GM04504 (cell line): ENCODE results near the gene C5AR1.
A peak's percentile ranks its signal among the peaks of the same experiment; 100 is the strongest.
"Not testable (repeated sequence)": the region's sequence is repeated elsewhere in the genome, so short reads cannot be mapped to it uniquely, and the experiment has no call there.

Experiments
- DNase-seq: peaks from one replicate; pipeline ENCODE4 v3.0.0-alpha.2; 2012; ENCODE audit warnings: low read depth

Gene C5AR1

DNA sequence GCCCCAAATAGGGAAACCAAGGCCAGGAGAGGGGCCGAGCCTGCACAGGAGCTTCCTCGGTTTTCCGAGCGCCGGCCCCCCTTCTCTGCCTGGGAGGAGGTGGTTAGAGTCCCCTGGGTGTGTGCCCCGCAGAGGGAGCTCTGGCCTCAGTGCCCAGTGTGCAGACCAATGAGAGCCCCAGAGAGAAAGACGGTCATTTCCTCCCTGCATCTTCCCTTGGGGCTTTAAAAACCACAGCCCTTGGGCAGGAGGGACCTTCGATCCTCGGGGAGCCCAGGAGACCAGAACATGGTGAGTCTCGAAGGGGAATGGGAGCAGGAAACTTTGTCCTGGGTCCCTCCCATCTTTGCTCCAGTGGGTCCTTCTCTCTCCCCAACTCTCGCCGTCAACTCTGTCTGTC, at the start of gene C5AR1:
TSS of gene C5AR1 (plus strand) at position 254 of the 400 bp plus-strand sequence. CDS start at position 289, 35 bp downstream.
- DNase-seq: no peak

DNA sequence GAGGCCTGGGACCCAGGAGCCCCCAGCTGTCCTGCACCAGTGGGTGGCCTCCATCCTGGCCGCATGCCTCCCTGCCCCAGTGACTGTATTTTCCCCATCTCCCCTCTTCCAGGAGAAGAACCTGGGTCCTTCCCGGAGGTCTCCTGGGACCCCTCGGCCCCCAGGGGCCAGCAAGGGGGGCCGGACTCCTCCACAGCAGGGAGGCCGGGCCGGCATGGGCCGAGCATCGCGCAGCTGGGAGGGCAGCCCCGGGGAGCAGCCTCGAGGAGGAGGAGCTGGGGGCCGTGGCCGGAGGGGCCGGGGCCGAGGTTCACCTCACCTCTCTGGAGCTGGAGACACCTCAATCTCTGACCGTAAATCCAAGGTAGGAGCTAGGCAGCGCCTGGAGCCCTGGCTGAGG, 49.2 kb upstream of the C5AR1 start:
- no peak for DNase-seq

DNA sequence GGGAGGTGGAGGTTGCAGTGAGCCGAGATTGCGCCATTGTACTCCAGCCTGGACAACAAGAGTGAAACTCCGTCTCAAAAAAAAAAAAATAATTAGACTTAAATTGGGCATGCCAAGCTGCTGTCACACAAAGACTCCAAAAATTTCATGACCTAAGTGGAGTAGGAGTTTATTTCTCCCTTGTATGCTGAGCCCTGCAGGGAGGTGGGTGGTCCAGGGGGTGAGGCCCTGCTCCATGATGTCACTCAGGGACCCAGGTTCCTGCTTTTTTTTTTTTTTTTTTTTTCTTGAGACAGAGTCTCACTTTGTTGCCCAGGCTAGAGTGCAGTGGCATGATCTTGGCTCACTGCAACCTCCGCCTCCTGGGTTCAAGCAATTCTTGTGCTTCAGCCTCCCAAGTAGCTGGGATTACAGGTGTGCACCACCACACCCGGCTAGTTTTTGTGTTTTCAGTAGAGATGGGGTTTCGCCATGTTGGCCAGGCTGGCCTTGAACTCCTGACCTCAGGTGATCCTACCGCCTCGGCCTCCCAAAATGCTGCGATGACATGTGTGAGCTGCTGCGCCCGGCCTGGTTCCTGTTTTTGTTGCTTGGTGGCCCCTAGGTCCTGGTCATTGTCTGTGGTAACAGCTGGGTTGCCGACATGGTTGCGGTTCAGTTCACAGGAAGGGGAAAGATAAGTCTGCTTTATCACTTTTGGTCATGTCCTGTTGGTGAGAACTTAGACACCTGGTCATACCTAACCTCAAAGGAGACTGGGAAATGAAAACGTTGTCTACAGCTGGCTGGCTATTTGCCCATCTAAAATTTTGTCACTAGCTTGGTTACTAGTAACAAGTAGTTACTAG, 47.5 kb upstream of the C5AR1 start:
- not testable (repeated sequence) for DNase-seq

DNA sequence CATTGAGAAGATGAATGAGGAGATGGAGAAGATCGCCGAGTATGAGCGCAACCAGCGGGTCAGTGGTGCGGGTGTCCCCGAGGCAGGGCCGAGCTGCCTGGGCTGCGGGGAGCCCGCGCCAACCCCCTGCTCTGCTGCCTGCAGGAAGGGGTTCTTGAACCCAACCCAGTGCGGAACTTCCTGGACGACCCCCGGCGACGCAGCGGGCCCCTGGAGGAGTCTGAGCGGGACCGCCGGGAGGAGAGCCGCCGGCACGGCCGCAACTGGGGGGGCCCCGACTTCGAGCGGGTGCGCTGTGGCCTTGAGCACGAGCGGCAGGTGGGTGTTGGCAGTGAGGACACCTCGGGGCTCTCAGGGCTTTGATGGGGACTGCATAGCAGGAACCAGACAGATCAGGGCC, 45.0 kb upstream of the C5AR1 start:
- no peak for DNase-seq

DNA sequence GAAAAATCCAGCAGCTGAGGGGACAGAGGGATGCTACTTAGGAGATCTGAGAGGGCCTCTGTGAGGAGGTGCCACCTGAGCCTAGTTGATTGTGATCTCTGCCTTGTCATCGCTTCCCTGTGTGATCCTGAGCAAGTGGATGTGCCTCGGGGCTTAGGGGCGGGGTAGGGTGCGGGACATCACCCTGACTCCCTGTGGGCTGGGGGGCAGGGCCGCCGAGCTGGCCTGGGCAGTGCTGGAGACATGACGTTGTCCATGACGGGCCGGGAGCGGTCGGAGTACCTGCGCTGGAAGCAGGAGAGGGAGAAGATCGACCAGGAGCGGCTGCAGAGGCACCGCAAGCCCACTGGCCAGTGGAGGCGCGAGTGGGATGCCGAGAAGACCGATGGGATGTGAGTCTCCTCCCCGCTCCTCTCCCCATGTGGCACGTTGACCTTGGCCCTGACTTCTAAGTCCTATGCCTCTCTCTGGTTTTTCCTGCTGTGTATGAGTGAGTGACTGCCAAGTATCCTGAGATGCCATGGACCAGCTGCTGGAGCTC, 43.2 kb upstream of the C5AR1 start:
- no peak for DNase-seq

DNA sequence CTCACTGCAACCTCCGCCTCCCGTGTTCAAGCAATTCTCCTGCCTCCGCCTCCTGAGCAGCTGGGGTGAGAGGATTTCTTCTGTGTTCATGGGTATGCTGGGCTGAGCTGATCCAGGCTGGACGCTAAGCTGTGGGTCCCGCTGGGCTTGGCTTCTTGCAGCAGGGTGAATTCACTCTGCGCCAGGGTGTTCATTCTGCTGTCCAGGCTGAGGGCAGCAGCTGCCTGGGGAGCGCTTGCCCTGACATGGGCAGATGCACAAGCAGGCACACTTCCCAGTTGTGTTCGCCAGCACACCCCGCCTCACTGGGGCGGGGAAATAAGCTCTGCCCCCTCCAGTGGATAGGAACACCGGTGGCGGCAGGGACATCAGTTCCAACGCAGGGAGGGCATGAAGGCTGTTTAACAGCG, 42.3 kb upstream of the C5AR1 start:
- DNase-seq: no peak

DNA sequence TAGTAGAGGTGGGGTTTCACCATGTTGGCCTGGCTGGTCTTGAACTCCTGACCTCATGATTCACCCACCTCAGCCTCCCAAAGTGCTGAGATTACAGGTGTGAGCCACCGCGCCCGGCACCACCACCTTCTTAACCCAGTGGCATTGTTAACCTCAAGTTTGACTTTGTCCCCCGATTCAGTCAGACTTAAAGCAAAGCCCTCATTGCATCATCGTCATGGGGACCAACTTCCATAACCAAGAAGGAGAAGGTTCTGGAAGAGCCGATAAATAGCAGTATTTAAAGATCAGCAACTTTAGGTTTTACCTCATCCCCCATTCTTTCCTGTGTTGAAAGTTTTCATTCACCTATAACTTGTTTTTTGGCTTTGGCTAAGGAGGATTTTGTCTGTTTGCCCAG, 41.6 kb upstream of the C5AR1 start:
- DNase-seq: no peak

DNA sequence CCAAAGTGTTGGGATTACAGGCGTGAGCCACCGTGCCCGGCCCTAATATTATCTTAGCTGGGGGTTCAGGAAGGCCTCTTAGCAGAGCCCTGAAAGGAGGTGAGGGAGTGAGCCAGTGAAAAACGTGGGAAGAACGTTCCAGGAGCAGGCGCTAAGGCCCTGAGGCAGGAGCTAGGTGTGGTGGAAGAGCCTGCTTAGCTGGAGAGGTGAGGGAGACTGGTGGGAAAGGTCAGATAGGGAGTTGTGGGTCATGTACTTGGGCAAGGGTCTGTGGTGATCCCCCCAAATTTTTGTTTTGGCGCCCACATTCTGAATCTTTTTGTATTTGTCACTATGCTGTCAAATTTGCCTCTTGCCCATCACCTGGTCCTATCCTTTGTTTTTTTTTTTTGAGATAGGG, 40.1 kb upstream of the C5AR1 start:
- no peak for DNase-seq

DNA sequence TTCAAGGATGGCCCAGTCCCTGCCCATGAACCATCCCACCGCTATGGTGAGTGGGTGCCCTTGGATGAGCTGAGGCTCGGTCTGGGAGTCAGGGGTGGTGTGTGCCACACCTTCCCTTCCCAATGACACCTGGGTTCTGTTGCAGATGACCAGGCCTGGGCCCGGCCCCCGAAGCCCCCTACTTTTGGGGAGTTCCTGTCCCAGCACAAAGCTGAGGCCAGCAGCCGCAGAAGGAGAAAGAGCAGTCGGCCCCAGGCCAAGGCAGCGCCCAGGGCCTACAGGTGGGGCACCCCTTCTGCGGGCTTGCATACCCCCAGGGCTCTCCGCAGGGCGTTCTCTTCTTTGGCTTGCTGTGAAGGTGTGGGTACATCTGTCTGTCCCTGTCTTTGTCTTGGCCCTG, 39.3 kb upstream of the C5AR1 start:
- no peak for DNase-seq

DNA sequence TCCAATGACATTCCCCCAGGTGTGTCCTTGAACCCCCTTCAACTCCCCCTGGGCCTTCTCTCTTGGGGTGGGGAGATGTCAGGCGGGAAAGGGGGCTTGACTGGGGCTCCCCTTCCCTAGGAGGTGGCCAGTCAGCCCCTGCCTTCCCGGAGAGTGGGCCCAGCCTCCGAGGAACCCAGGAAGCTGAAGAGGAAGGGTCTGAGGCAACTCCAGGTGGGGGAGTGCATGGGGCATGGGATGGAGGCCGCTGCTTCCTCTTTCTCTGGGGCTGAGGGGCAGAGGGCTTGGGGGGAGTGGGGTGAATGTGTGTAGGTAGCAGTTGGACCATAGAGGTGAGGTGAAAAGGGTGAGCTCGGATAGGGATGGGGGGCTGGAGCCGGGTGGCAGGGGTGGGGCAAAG, 37.7 kb upstream of the C5AR1 start:
- DNase-seq: no peak

DNA sequence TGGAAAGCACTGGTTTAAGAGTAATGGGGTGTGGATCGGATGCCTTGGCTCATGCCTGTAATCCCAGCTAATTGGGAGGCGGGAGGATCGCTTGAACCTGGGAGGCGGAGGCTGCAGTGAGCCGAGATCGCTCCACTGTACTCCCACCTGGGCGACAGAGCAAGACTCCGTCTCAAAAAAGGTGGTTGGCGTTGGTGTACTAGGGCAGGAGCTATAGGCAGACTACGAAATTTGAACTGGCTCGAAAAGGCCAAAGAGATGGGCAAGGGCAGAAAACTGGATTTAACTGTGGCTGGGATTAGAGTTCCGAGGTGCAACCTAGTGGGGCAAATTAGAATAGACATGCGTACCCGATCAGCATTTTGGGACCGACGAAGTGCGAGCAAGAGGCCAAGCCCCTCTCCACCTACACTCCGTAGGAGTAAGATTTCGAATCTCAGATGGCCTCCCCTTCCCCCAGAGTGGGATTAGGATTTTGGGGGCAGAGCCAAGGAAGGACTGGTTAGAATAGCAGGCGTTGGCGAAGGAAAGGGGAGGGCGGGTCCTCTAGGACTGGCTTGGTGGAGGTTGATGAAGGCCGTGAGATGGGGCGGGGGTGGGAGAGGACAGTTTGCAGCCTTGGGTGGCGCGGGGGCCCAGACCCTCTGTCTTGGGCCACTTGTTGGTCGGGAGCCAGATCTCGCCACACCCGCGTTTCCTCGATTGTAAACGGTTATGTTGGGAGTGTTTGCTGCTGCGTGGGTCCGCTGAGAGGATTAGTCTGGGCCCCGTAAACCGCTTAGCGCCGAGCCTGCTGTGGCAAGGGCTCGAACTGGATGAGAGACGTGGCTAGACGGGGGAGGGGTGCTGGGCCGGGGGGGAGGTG, 37.0 kb upstream of the C5AR1 start:
- no peak for DNase-seq

DNA sequence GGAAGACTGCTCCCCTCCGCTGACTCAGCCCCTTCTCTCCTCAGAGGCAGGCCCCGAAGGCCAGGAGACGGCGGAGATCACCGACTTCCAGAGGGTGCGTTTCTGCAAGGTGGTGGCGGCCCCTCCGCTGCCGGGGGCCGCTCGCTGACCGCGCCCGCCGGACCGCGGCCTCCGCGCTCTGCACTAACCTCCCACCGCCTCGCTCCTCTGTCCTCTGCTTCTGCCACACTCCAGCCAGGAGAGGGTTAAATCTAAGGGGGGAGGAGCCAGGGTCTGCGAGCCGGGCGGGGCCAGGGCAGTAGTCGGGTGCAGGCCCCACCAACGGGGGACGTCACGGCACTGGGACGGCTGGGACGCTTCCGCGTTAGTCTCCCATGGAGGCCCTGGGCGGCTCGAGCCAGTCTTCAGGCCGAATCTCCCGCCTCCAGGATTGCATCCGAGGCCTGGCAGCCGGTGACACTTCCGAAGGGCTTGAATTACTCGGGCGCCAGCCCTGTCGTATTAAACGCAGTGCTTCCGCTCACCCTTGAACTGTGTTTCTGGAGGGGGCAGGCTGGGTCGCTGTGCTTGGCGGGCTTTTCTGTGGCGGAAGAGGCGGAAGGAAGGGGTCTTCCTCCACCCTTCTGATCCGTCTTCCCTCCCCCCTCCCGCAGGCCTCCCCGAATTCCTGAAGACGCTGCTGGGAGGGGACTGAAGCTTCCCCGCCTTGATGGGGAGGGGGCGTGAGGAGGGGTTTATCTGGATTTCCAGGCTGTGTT, 36.2 kb upstream of the C5AR1 start:
- DNase-seq: peak; percentile 71

DNA sequence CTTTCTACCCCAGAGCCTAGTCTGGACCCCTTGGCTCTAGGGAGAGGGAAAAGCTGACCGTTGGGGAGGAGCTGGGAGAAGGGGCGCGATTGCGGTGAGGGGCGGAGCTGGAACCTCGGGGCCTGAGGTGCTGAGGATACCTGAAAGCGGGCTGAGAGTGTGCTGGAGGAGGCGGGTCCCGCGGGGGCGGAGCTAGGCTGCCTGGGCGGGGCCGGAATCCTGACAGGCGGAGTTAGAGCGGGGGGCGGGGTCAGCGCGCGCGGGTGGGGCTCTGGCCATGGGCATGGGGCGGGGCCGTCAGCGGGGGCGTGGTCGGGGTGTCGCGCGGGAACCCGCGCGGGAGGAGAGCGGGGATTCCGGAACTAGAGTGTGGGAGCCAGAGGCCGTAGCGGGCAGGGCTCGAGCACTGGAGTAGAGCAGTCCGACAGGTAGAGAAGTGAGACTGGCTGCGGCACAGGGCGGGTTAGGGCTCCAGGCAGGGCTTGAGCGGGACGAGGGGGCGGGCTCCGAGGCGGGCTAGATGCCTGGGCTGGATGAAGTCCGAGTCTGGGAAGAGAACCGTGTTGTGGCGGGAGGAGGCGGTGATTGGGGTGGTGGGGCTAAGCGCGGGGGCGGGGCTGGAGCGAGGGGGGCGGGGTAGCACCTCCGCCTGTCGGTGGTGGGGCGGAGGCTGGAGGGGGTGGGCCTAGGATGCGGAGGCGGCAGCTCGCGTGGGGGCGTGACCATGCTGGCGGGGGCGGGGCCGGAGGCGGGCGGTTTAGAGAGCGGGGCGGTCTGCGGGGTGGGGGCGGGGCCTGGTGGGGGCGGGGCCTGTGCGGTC, 35.4 kb upstream of the C5AR1 start, which contains the start of gene INAFM1:
TSS of gene INAFM1 (plus strand) at position 815 of the 820 bp plus-strand sequence. CDS start 35 bp downstream, outside the sequence.
- DNase-seq: peak; percentile 83

DNA sequence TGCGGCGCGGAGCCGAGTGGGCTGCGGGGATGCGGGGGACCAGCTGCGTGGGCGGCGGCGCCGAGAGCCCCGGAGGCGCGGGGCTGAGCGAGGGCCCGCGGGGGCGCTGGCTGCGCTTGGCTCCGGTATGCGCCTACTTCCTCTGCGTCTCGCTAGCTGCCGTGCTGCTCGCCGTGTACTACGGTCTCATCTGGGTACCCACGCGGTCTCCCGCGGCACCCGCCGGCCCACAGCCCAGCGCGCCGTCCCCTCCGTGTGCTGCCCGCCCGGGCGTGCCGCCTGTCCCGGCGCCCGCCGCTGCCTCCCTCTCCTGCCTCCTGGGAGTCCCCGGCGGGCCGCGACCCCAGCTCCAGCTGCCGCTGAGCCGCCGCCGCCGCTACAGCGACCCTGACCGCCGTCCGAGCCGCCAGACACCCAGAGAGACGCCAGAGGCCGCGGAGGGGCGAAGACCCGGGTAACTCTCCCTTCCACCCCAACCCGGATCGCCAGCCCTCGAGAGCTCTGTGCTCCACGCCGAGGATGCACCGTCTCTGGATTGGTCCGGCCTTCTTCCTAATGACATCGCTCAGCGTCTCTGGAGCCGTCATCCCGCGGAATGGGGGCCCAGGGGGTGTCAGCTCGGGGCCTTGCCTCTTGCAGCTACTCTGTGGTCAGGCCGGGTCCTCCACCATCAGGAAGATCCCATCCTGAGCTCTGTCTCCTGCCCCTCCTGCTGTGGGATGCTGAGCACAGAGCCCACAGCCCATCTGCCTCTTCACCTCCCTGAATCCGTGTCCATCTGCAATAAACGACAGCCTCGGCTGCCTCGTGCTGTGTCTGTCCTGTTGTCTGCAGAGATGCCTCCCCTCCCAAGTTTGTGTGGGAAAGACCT, 34.5 kb upstream of the C5AR1 start:
- DNase-seq: no peak

DNA sequence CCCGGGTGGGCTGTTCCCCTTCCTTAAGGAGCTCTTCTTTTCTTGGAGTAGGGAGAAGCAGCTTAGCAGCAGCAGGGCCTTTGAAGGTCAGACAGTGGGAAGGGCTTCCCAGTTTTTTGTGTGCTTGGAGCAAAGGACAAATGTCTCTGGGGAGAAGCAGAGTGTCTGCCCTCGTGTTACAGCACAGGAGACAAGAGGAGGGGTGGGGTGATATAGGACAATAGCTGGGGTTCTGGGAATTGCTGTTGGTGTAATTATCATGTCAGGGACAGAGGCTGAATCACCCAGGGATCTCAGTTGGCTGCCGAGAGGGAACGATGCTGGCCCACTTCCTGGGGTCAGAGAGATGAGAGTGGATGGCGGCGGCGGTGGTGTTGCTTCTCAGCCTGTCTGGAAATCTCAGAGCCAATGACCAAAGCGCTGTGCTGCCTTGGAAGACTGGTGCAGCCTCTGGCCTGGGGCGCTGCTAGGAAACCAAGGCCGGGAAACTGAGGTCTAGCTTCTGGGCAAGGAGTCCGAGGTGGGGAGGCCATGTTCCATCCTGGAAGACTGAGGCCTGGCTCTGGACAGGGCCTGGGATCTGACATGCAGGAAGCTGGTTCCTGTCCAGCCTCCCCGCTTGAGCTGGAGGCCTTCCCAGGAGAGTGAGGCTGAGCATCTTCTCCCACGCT, 33.7 kb upstream of the C5AR1 start:
- no peak for DNase-seq

DNA sequence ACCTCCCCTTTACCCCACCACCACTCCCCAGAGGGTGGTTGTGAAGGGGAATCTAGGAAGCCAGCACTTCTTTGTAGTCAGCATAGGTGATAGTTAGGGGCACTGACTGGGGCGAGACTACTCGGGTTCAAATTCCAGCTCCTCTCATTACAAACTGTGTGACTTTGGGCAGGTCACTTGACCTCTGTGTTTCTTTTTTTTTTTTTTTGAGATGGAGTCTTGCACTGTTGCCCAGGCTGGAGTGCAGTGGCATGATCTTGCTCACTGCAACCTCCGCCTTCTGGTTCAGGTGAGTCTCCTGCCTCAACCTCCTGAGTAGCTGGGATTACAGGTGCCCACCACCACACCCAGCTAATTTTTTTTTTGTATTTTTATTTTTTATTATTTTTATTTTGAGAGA, 33.1 kb upstream of the C5AR1 start:
- DNase-seq: not testable (repeated sequence)

DNA sequence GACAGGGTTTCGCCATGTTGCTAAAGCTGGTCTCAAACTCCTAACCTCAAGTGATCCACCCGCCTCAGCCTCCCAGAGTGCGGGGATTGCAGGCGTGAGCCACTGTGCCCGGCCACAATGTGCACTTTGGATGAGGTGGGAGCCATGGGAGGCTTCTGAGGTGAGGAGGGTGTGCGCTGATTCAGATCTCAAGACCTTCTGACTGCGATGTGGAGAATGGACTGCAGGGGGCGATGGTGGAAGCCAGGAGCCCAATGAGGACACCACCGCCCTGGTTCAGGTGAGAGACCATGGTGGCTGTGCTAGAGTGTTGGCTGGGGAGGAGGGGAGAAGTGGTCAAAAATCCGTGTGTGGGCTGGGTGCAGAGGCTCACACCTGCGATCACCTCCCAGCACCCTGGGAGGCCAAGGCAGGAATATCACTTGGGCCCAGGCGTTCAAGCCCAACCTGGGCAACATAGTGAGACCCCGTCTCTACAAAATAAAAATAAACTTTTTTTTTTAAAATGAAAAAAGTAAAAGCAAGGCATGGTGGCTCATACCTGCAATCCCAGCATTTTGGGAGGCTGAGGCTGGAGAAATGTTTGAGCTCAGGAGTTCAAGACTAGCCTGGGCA, 29.4 kb upstream of the C5AR1 start:
- no peak for DNase-seq

DNA sequence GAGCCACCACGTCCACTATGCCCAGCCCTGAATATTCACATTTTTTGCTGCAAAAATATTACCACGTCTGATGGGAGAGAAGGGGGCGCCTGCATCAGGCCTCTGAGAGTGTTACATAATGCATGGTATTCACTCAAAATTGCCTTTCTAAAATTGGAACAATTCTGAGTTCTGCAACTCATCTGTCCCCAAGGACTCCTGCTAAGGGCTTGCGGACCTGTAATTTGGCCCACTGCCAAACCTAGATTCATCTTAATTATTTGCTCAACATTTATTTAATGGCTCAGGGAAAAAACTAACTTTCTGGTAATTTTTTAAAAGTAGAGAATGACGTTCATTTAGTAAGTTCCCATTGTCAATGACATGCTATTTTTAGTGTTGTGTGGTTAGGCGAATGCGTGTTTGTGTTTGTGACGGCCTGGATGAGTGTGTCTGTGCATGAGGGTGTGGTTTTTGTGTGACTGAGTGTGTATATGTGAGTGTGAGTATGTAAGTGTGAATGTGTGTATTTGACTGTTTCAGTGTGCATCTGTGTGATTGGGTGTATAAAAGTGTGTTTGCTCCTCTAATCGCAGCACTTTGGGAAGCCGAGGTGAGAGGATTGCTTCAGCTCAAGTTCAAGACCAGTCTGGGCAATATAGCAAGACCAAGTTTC, 26.1 kb upstream of the C5AR1 start:
- DNase-seq: no peak
